Uterus (tissue), 4 donors: Measurements from ENCODE around the gene CAPRIN2. TPM values are rescaled to one million over a fixed set of nuclear protein-coding genes. Genes with fewer than 3 reads are reported as not detected.

ENCODE experiments used
- DNase-seq, 2 donors: peaks; one replicate each; pipeline ENCODE4 v3.0.0-alpha.2; 2019 to 2020
- H3K27ac ChIP-seq, 2 donors: fragments of 200-600 bp; sonication (generic); 1 replicate in 1 of 2; 2 replicates in 1 of 2; pipeline ENCODE4 v1.5.1; 2016 to 2018
- H3K27me3 ChIP-seq, 2 donors: fragments of 200-600 bp; sonication (generic); one replicate each; pipeline ENCODE4 v1.5.1; 2018 to 2019; ENCODE audit warnings: control low read depth in 1 of 2
- H3K36me3 ChIP-seq, 2 donors: fragments of 200-600 bp; sonication (generic); one replicate each; pipeline ENCODE4 v1.5.1; 2019; ENCODE audit warnings: control low read depth in 1 of 2
- H3K4me1 ChIP-seq, 2 donors: fragments of 200-600 bp; sonication (generic); one replicate each; pipeline ENCODE4 v1.5.1; 2018 to 2019; ENCODE audit warnings: control low read depth in 1 of 2
- H3K4me3 ChIP-seq, 2 donors: fragments of 200-600 bp; sonication (generic); 1 replicate in 1 of 2; 2 replicates in 1 of 2; pipeline ENCODE4 v1.5.1; 2018 to 2019; ENCODE audit warnings: mild to moderate bottlenecking in 1 of 2
- H3K9me3 ChIP-seq, 2 donors: fragments of 200-600 bp; sonication (generic); one replicate each; pipeline ENCODE4 v1.5.1; 2019; ENCODE audit warnings: control low read depth in 1 of 2
- POLR2A ChIP-seq, 2 donors: fragments of 450-650 bp; IDR thresholded peaks; one replicate each; pipeline ENCODE4 v1.6.1; 2016; ENCODE audit warnings: antibody characterized with exemption in 2 of 2, mild to moderate bottlenecking in 1 of 2, moderate library complexity in 1 of 2
- intact Hi-C: fragments of 100-400 bp; cut with DNase I; formaldehyde crosslinking; loops from one replicate; pipeline ENCODE4 v1.15.1; 2023; ENCODE audit warnings: low total_unique reads
- total RNA-seq, 4 donors: library from RNA; depleted of rRNA in 3 of 4; stranded (reverse); fragments of >200 nt in 3 of 4; gene quantifications; one replicate each; pipeline versions ENCODE4 v1.1.0 to v1.2.4, GENCODE V29; 2014 to 2023
- TF ChIP-seq, protein P1 (sequence below), 4 experiments: fragments of 200-600 bp in 2 of 4; fragments of 450-650 bp in 2 of 4; sonication (generic) in 2 of 4; IDR thresholded peaks; one replicate each; pipeline ENCODE4 v1.5.1; 2016 to 2019; ENCODE audit warnings: antibody characterized with exemption in 4 of 4, mild to moderate bottlenecking in 2 of 4, moderate library complexity in 1 of 4
- donor health status: DM: yes; HTN: yes; CAD: no.

Gene CAPRIN2
- total RNA-seq, 4 donors from 2014 or later, result 8.2 to 47.6 (median 35.8) TPM

DNA sequence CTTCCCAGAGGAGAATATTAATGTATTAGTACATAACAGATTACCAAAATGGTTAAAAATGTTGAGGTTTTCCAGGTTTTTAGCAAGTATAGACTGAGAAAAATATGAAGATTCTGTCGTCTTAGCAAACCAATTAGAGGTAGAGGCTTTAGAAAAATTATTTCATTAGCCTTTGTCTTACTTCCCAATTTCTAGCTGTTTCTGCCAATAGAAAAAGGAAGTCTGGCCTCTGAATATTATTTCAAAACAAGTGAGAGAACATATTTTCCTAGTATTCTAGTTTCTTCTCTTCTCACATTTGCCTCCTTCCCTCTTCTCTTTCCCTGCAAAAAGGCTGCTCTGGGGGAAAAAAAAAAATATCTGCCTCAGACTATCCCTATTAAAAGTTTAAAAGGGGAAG is 75.5 kb downstream of the CAPRIN2 start:
- no peaks in the 10 kb centered on the region for H3K9me3 ChIP-seq
- H3K4me3 ChIP-seq, result no peak overlapping the region
- no peak overlapping the region for H3K27ac ChIP-seq
- no peaks in the 10 kb centered on the region for H3K4me1 ChIP-seq
- DNase-seq, result no peak
- no peaks in the 10 kb centered on the region for H3K36me3 ChIP-seq
- no peak for TF ChIP-seq POLR2A (IDR thresholded peaks at IDR 0.05)
- TF ChIP-seq, protein P1, sequence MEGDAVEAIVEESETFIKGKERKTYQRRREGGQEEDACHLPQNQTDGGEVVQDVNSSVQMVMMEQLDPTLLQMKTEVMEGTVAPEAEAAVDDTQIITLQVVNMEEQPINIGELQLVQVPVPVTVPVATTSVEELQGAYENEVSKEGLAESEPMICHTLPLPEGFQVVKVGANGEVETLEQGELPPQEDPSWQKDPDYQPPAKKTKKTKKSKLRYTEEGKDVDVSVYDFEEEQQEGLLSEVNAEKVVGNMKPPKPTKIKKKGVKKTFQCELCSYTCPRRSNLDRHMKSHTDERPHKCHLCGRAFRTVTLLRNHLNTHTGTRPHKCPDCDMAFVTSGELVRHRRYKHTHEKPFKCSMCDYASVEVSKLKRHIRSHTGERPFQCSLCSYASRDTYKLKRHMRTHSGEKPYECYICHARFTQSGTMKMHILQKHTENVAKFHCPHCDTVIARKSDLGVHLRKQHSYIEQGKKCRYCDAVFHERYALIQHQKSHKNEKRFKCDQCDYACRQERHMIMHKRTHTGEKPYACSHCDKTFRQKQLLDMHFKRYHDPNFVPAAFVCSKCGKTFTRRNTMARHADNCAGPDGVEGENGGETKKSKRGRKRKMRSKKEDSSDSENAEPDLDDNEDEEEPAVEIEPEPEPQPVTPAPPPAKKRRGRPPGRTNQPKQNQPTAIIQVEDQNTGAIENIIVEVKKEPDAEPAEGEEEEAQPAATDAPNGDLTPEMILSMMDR (IDR thresholded peaks at IDR 0.05), result no peak
- H3K27me3 ChIP-seq, result no peaks in the 10 kb centered on the region
- intact Hi-C loops, result no loop called here

- DNase-seq, result no peak
- TF ChIP-seq, protein P1 (IDR thresholded peaks at IDR 0.05), result no peak
- TF ChIP-seq POLR2A (IDR thresholded peaks at IDR 0.05), result no peak
- no peaks in the 10 kb centered on the region for H3K9me3 ChIP-seq
- H3K27ac ChIP-seq, result no peak overlapping the region
- no peaks in the 10 kb centered on the region for H3K27me3 ChIP-seq
- no peak overlapping the region for H3K4me3 ChIP-seq
- no peaks in the 10 kb centered on the region for H3K36me3 ChIP-seq
- intact Hi-C loops, result no loop called here
- no peaks in the 10 kb centered on the region for H3K4me1 ChIP-seq
These were observed 76.5 kb downstream of the CAPRIN2 start for GRCh38 chr12:30678221-30678620.

GRCh38 chr12:30661210-30661609 is 93.5 kb downstream of the CAPRIN2 start:
- Histone ChIP-seq H3K27me3 (no peaks in the 10 kb centered on the region), H3K4me1 (no peaks in the 10 kb centered on the region), H3K9me3 (no peaks in the 10 kb centered on the region), H3K36me3 (no peaks in the 10 kb centered on the region), H3K4me3 (no peak overlapping the region), H3K27ac (no peak overlapping the region)
- no peak for DNase-seq
- intact Hi-C loops, result no loop called here
- TF ChIP-seq POLR2A (IDR thresholded peaks at IDR 0.05), result no peak
- TF ChIP-seq, protein P1 (IDR thresholded peaks at IDR 0.05), result no peak

Other genes starting within 250 kb of the CAPRIN2 start
- 10 to 100 TPM; 11.0 to 53.1 (median 34.2) TPM for gene IPO8, start 59.1 kb downstream of the CAPRIN2 start, total RNA-seq
- 1 to 10 TPM in 1 of 4 donors, under 1 TPM in 3; 0.51 to 9.4 (median 0.88) TPM for gene TSPAN11, start 171.8 kb upstream of the CAPRIN2 start, total RNA-seq